HepG2 (cell line): ENCODE results near the gene SLC2A2. TPM values are rescaled to one million over a fixed set of nuclear protein-coding genes. Genes with fewer than 3 reads are reported as not detected.
A peak's percentile ranks its signal among the peaks of the same experiment; 100 is the strongest.

ENCODE experiments used
- ATAC-seq: fragments of 200-7000 bp; cut with Tn5 transposase; 3 replicates; pipeline ENCODE4 v1.9.1; 2020; ENCODE audit warnings: mild to moderate bottlenecking, moderate library complexity
- BruUV-seq: library from RNA; stranded (reverse); fragments of 400-500 nt; replicated peaks from 2 replicates; lab custom pipeline; 2021; lab: Mats Ljungman, UMichigan
- CTCF ChIA-PET: fragments of 300-600 bp; formaldehyde crosslinking; extraction: SDS; loops from one replicate; lab custom pipeline; 2021; ENCODE audit warnings: low total read pairs, inconsistent platforms, low intra/inter-chr PET ratio; lab: Yijun Ruan, JAX
- POLR2A ChIA-PET: fragments of 350-600 bp; sonication (Branson Sonifier 250); formaldehyde crosslinking; loops from one replicate; lab custom pipeline; 2020; ENCODE audit warnings: antibody characterized with exemption, inconsistent platforms; lab: Yijun Ruan, JAX
- DNase-seq: peaks from one replicate; pipeline ENCODE4 v3.0.0-alpha.2; 2015; ENCODE audit warnings: low spot score
- FAIRE-seq: peaks from 3 replicates; lab custom pipeline; 2011; peaks lifted over from hg19 to GRCh38; lab: Jason Lieb, UNC
- H2AFZ ChIP-seq: one replicate; pipeline ENCODE4 v1.6.1; 2011; ENCODE audit warnings: low read length, inconsistent platforms
- H3K27ac ChIP-seq: fragments of 300-600 bp; 3 replicates; pipeline ENCODE4 v1.8.0; 2011; ENCODE audit warnings: mixed run types, mild to moderate bottlenecking, mixed read lengths, low read length, inconsistent platforms; ENCODE audit not compliant: insufficient read depth; ENCODE audit errors: extremely low read length
- H3K27me3 ChIP-seq, 2 experiments: fragments of 200-600 bp in 1 of 2; 2 replicates in 1 of 2; 3 replicates in 1 of 2; pipeline versions ENCODE4 v1.6.0 to v1.8.0; 2011; ENCODE audit warnings: low read length in 2 of 2, mild to moderate bottlenecking in 2 of 2, moderate library complexity in 2 of 2, inconsistent platforms in 1 of 2; ENCODE audit not compliant: insufficient read depth in 2 of 2, control insufficient read depth in 1 of 2
- H3K36me3 ChIP-seq, 2 experiments: fragments of 200-600 bp in 1 of 2; replicated peaks in 1 of 2; 2 replicates in 1 of 2; 3 replicates in 1 of 2; pipeline versions ENCODE4 v1.5.1 to v1.8.0; 2011; ENCODE audit warnings: low read length in 2 of 2, inconsistent platforms in 1 of 2; ENCODE audit not compliant: insufficient read depth in 2 of 2, control insufficient read depth in 1 of 2
- H3K4me1 ChIP-seq: 2 replicates; pipeline ENCODE4 v1.5.1; 2012; ENCODE audit warnings: low read length, inconsistent platforms; ENCODE audit not compliant: insufficient read depth
- H3K4me2 ChIP-seq: 2 replicates; pipeline ENCODE4 v1.6.0; 2011; ENCODE audit warnings: low read depth, low read length, inconsistent platforms
- H3K4me3 ChIP-seq, 3 experiments: fragments of 200-600 bp in 1 of 3; sonication (generic), shearing (Covaris generic) in 1 of 3; replicated peaks in 1 of 3; 2 replicates each; pipeline ENCODE4 v1.5.1; 2011 to 2016; ENCODE audit warnings: low read length in 3 of 3, inconsistent platforms in 2 of 3, low read depth in 2 of 3, mild to moderate bottlenecking in 2 of 3, control low read depth in 1 of 3, mixed read lengths in 1 of 3; ENCODE audit not compliant: insufficient read depth in 1 of 3
- H3K79me2 ChIP-seq: one replicate; pipeline ENCODE4 v1.6.1; 2011; ENCODE audit warnings: low read length, inconsistent platforms; ENCODE audit not compliant: insufficient read depth
- H3K9ac ChIP-seq: 2 replicates; pipeline ENCODE4 v1.6.0; 2011; ENCODE audit warnings: mild to moderate bottlenecking, low read depth, low read length, inconsistent platforms; ENCODE audit not compliant: insufficient read depth
- H3K9me3 ChIP-seq: 2 replicates; pipeline ENCODE4 v1.5.1; 2012; ENCODE audit warnings: mild to moderate bottlenecking, low read length
- H4K20me1 ChIP-seq: 2 replicates; pipeline ENCODE4 v1.6.0; 2011; ENCODE audit warnings: inconsistent platforms, mild to moderate bottlenecking, low read length, moderate library complexity; ENCODE audit not compliant: insufficient read depth
- AGO2 ChIP-seq: fragments of 200-400 bp; formaldehyde crosslinking; optimal IDR thresholded peaks from 2 replicates; pipeline ENCODE3; 2017; ENCODE audit warnings: mild to moderate bottlenecking, low read depth, low read length, moderate library complexity
- NFAT5 ChIP-seq: sonication (generic); formaldehyde crosslinking; IDR thresholded peaks from 2 replicates; pipeline ENCODE4 v1.4.0; 2020; ENCODE audit warnings: missing genetic modification reagents
- SAP130 ChIP-seq: IDR thresholded peaks from 2 replicates; pipeline ENCODE4 v1.6.1; 2016; ENCODE audit warnings: low read depth
- SATB2 ChIP-seq: sonication (generic); formaldehyde crosslinking; IDR thresholded peaks from 2 replicates; pipeline ENCODE4 v1.5.0; 2020; ENCODE audit warnings: missing genetic modification reagents
- SKIL ChIP-seq: sonication (generic); formaldehyde crosslinking; IDR thresholded peaks from 2 replicates; pipeline ENCODE4 v1.8.0; 2022; ENCODE audit warnings: missing genetic modification reagents, mild to moderate bottlenecking, moderate library complexity, borderline replicate concordance
- ZFP36 ChIP-seq: fragments of 150-350 bp; IDR thresholded peaks from 2 replicates; pipeline ENCODE4 v1.6.1; 2018; ENCODE audit warnings: borderline replicate concordance, low read length, low read depth; ENCODE audit not compliant: partially characterized antibody
- ZFP36L2 ChIP-seq: sonication (generic); formaldehyde crosslinking; IDR thresholded peaks from 2 replicates; pipeline ENCODE4 v1.4.0; 2020; ENCODE audit warnings: missing genetic modification reagents
- ZNF343 ChIP-seq: sonication (generic); formaldehyde crosslinking; IDR thresholded peaks from 2 replicates; pipeline ENCODE4 v1.4.0; 2020; ENCODE audit warnings: mild to moderate bottlenecking, missing genetic modification reagents
- ZNF589 ChIP-seq: sonication (generic); formaldehyde crosslinking; conservative IDR thresholded peaks from 2 replicates; pipeline ENCODE4 v1.8.0; 2022; ENCODE audit warnings: mild to moderate bottlenecking, moderate library complexity, missing genetic modification reagents
- ZNF720 ChIP-seq: sonication (generic); formaldehyde crosslinking; IDR thresholded peaks from 2 replicates; pipeline ENCODE4 v1.4.0; 2020; ENCODE audit warnings: missing genetic modification reagents
- ZNF776 ChIP-seq: sonication (generic); formaldehyde crosslinking; IDR thresholded peaks from 2 replicates; pipeline ENCODE4 v1.4.0; 2020; ENCODE audit warnings: mild to moderate bottlenecking, missing genetic modification reagents
- WGBS: methylation state at CpG from one replicate; pipeline ENCODE4 v1.1.6; 2017; ENCODE audit warnings: low lambda C conversion rate; 5-methylcytosine and 5-hydroxymethylcytosine counted together
- in situ Hi-C: cut with HindIII; loops from 2 replicates; pipeline ENCODE4 v1.10.0; 2017; ENCODE audit warnings: low pct_unique_long_range_greater_than_20kb; ENCODE audit not compliant: extremely low pct_ligation_motif_present
- intact Hi-C: fragments of 100-400 bp; cut with micrococcal nuclease; formaldehyde crosslinking; loops from one replicate; pipeline ENCODE4 v1.10.0; 2022; ENCODE audit not compliant: unreplicated experiment
- polyA plus RNA-seq, 8 experiments: library from polyadenylated mRNA; depleted of rRNA in 3 of 8; stranded (reverse) in 7 of 8; unstranded in 1 of 8; fragments of >200 nt; fragmentation: Illumina TruSeq in 4 of 8; extraction: Trizol in 4 of 8; gene quantifications; 2 replicates each; pipeline versions ENCODE4 v1.2.1 to v1.2.3, GENCODE V29; 2011 to 2016; ENCODE audit warnings: low read depth in 4 of 8, missing spikeins in 1 of 8, mixed read lengths in 1 of 8; ENCODE audit not compliant: insufficient read depth in 1 of 8
- total RNA-seq, 5 experiments: library from RNA; depleted of rRNA; stranded (reverse); fragments of >200 nt; fragmentation: Illumina TruSeq; extraction: Trizol; gene quantifications; 2 replicates each; pipeline ENCODE4 v1.2.3, GENCODE V29; 2016; ENCODE audit warnings: low read depth in 1 of 5

SLC2A2 gene
- total and polyA plus RNA-seq, 2 of the 13 experiments (the other 11 are each of a cell fraction or from before 2014, with no cell fraction given), result 19.5 to 23.2 TPM

- TF ChIP-seq SAP130 (CRISPR knock-in tag), result peak; percentile 34
These were observed 26.7 kb downstream of the SLC2A2 start (continued) for GRCh38 chr3:170999737-171000242.

GRCh38 chr3:170997961-170998913, 28.3 kb downstream of the SLC2A2 start:
- Histone ChIP-seq H3K27ac (peak overlapping the region; percentile 87), H3K9ac (peak overlapping the region; percentile 58), H3K9me3 (no peaks in the 10 kb centered on the region), H3K27me3 (no peaks in the 10 kb centered on the region), H3K4me1 (peaks cover 81% of the 10 kb centered on the region), H3K4me2 (peak overlapping the region; percentile 46), H4K20me1 (no peaks in the 10 kb centered on the region), H3K36me3 (peaks cover 0 to 1% of the 10 kb centered on the region in 2 experiments; a peak in 3 of 5 replicates), H3K4me3 (no peak overlapping the region), H3K79me2 (no peaks in the 10 kb centered on the region), H2AFZ (no peak overlapping the region)
- ChIA-PET POLR2A (interaction anchor here (0.9 to 1.7 kb wide), 8 partner anchors 17 to 57 kb away, joined by 3 to 8 read pairs (median 5); partner anchors contain the start of gene SLC2A2), CTCF (no interaction called here)
- 31% methylated on average over 5 of the region's 5 CpGs for WGBS
- FAIRE-seq, result peak; percentile 89
- DNase-seq, result peak; percentile 91
- TSS peak; percentile 56 for BruUV-seq
- intact Hi-C loops (loop anchor here (1.0 kb wide), 1 partner anchor 170 kb away; no protein-coding TSS in a partner anchor), in situ Hi-C loops (no loop called here)
- ATAC-seq, result peak; percentile 67
- TF ChIP-seq ZNF343 (CRISPR knock-in tag) (no peak), ZFP36L2 (CRISPR knock-in tag) (peak; percentile 65; the same call in 1 of the 2 replicates), SATB2 (CRISPR knock-in tag) (no peak), ZNF720 (CRISPR knock-in tag) (no peak), AGO2 (no peak), NFAT5 (no peak), ZFP36 (no peak), ZNF776 (CRISPR knock-in tag) (no peak), SKIL (CRISPR knock-in tag) (0 out of 2 replicates have a peak, but pooled peaks have one; percentile 38), ZNF589 (CRISPR knock-in tag) (no peak)
